ENCODE measurements around the gene SLC2A9. TPM values are rescaled to one million over a fixed set of nuclear protein-coding genes. Genes with fewer than 3 reads are reported as not detected.

The SLC2A9 gene
- total and polyA plus RNA-seq, 2 of the 8 experiments (the other 6 are each of a cell fraction or from before 2014, with no cell fraction given) = 0.20 to 0.26 TPM

DNA sequence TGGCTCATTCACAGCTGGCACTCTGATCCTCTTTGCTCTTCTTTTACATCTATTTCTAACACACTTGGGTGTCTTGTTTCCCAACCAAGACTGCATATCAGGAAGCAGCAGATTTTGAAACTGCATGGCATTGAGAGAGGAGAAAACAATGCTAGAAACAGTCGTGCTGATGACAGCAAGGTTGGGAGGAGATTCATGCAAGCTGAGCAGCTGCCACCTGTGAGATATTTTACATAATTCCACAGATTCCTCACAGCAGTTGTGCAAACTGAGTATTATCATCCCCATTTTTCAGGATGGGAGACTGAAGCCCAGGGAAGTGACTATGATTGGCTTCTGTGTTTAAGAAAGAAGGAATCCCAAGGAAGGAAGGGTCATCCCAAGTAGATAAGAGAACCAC is 105.0 kb downstream of the SLC2A9 start (continued):
- no peak for TF ChIP-seq TBP (IDR thresholded peaks at IDR 0.05; ENCODE audit: low read depth, low read length)
